HG03575 (cell line): Measurements from ENCODE around the gene HOXD10.

Source experiments
- ATAC-seq: cut with Tn5 transposase; IDR thresholded peaks from one replicate; pipeline ENCODE4 v1.9.1; 2021; ENCODE audit not compliant: unreplicated experiment, insufficient number of reproducible peaks, low FRiP score; ENCODE audit errors: extremely low read depth

The HOXD10 gene

GRCh38 chr2:176081837-176082524, 34.6 kb upstream of the HOXD10 start:
- no peak for ATAC-seq

GRCh38 chr2:176082525-176082823, 34.1 kb upstream of the HOXD10 start:
- ATAC-seq: no peak

- ATAC-seq: no peak
Observed at GRCh38 chr2:176082824-176083751, 33.5 kb upstream of the HOXD10 start.

GRCh38 chr2:176083796-176084261, 32.7 kb upstream of the HOXD10 start, which contains the start of gene EVX2:
Gene EVX2 (minus strand): TSS chr2:176083962. CDS start chr2:176083776, 186 bp downstream.
- no peak for ATAC-seq

GRCh38 chr2:176084611-176085119, 31.9 kb upstream of the HOXD10 start:
- ATAC-seq: no peak

- ATAC-seq: no peak
Observed at GRCh38 chr2:176085120-176085788, 31.3 kb upstream of the HOXD10 start.

- ATAC-seq: no peak
Observed at GRCh38 chr2:176085861-176086771, 30.5 kb upstream of the HOXD10 start.

- ATAC-seq: no peak
Observed at GRCh38 chr2:176087330-176088047, 29.1 kb upstream of the HOXD10 start.

- no peak for ATAC-seq
Observed at GRCh38 chr2:176088048-176088936, 28.3 kb upstream of the HOXD10 start.

GRCh38 chr2:176088937-176089842, 27.4 kb upstream of the HOXD10 start:
- no peak for ATAC-seq

GRCh38 chr2:176089843-176090395, 26.7 kb upstream of the HOXD10 start:
- ATAC-seq: no peak

- no peak for ATAC-seq
Observed at GRCh38 chr2:176090862-176091261, 25.7 kb upstream of the HOXD10 start.

- ATAC-seq: no peak
Observed at GRCh38 chr2:176091329-176092258, 25.0 kb upstream of the HOXD10 start.

- no peak for ATAC-seq
Observed at GRCh38 chr2:176092270-176093144, 24.1 kb upstream of the HOXD10 start, which contains the start of gene HOXD13. Gene HOXD13 (plus strand): TSS chr2:176092721. CDS start chr2:176092891, 170 bp downstream.
